ENCODE data around the gene ACBD5.

ACBD5 gene

GRCh38 chr10:27145937-27146336, 94.7 kb downstream of the ACBD5 start:
- DNase-seq: no peak
